Lung (tissue), 12 donors: ENCODE results near the gene NIN. TPM values are rescaled to one million over a fixed set of nuclear protein-coding genes. Genes with fewer than 3 reads are reported as not detected.

Experiments used
- ATAC-seq: fragments of 200-7000 bp; cut with Tn5 transposase; one replicate; pipeline ENCODE4 v1.9.1; 2020; ENCODE audit warnings: moderate number of reproducible peaks; ENCODE audit not compliant: insufficient read depth, low FRiP score
- DNase-seq, 3 donors: peaks; one replicate each; pipeline ENCODE4 v3.0.0-alpha.2; 2013 to 2017
- H3K27ac ChIP-seq, 2 donors: one replicate each; pipeline ENCODE4 v1.5.1; 2013; ENCODE audit warnings: mild to moderate bottlenecking in 2 of 2, moderate library complexity in 2 of 2, control low read depth in 1 of 2, inconsistent platforms in 1 of 2, low read depth in 1 of 2, low read length in 1 of 2
- H3K27me3 ChIP-seq, 3 donors: one replicate each; pipeline ENCODE4 v1.5.1; 2013; ENCODE audit warnings: low read length in 2 of 3; ENCODE audit not compliant: control insufficient read depth in 3 of 3, insufficient read depth in 3 of 3
- H3K36me3 ChIP-seq, 4 donors: one replicate each; pipeline ENCODE4 v1.5.1; 2013; ENCODE audit warnings: low read length in 4 of 4, mild to moderate bottlenecking in 1 of 4, moderate library complexity in 1 of 4; ENCODE audit not compliant: control insufficient read depth in 4 of 4, insufficient read depth in 4 of 4
- H3K4me1 ChIP-seq, 5 donors: one replicate each; pipeline ENCODE4 v1.5.1; 2013; ENCODE audit warnings: low read length in 5 of 5, mild to moderate bottlenecking in 2 of 5, moderate library complexity in 1 of 5; ENCODE audit not compliant: control insufficient read depth in 5 of 5, insufficient read depth in 5 of 5
- H3K4me3 ChIP-seq: one replicate; pipeline ENCODE4 v1.5.1; 2013; ENCODE audit warnings: mild to moderate bottlenecking, control low read depth, moderate library complexity
- H3K9ac ChIP-seq, 2 donors: one replicate each; pipeline ENCODE4 v1.5.1; 2013; ENCODE audit warnings: low read length in 2 of 2, control low read depth in 1 of 2; ENCODE audit not compliant: insufficient read depth in 1 of 2
- H3K9me3 ChIP-seq, 4 donors: one replicate each; pipeline ENCODE4 v1.5.1; 2013; ENCODE audit warnings: low read length in 3 of 4, mild to moderate bottlenecking in 1 of 4, moderate library complexity in 1 of 4; ENCODE audit not compliant: control insufficient read depth in 4 of 4, insufficient read depth in 3 of 4
- CTCF ChIP-seq: IDR thresholded peaks from 2 replicates; pipeline ENCODE4 v1.5.1; 2012; ENCODE audit warnings: mild to moderate bottlenecking; ENCODE audit errors: control extremely low read depth, extremely low read depth
- WGBS, 2 donors: extraction: QIAGEN DNeasy Blood & Tissue Kit; methylation state at CpG; one replicate each; pipeline ENCODE4 v1.1.7; 2013; 5-methylcytosine and 5-hydroxymethylcytosine counted together
- polyA plus RNA-seq, 2 donors: library from polyadenylated mRNA; stranded (reverse); fragments of 200-250 nt; gene quantifications; one replicate each; pipeline ENCODE4 v1.2.1, GENCODE V29; 2013
- total RNA-seq, 2 donors: library from RNA; depleted of rRNA in 1 of 2; stranded (reverse); fragments of >200 nt in 1 of 2; gene quantifications; one replicate each; pipeline ENCODE4 v1.2.1, GENCODE V29; 2014 to 2021
- donor health status: control.
- donor health status: control.
- donor health status: Bipolar disorder and iron deficiency.
- donor health status: healthy.
- donor health status: DM: yes; HTN: yes; CAD: no.

NIN gene
- total and polyA plus RNA-seq, 4 donors: 5.2 to 38.6 (median 24.2) TPM

GRCh38 chr14:50718949-50719348, 112.0 kb downstream of the NIN start:
- WGBS, 2 donors: 42 to 61% methylated on average over 1 of the region's 1 CpG
- DNase-seq (no peak), ATAC-seq (no peak)
- Histone ChIP-seq H3K9ac (no peak overlapping the region), H3K4me3 (no peak overlapping the region), H3K4me1 (no peaks in the 10 kb centered on the region), H3K27me3 (no peaks in the 10 kb centered on the region), H3K27ac (no peak overlapping the region), H3K9me3 (no peaks in the 10 kb centered on the region), H3K36me3 (peaks cover 0 to 9% (median 4%) of the 10 kb centered on the region in 4 donors)
- no peak for TF ChIP-seq CTCF

DNA sequence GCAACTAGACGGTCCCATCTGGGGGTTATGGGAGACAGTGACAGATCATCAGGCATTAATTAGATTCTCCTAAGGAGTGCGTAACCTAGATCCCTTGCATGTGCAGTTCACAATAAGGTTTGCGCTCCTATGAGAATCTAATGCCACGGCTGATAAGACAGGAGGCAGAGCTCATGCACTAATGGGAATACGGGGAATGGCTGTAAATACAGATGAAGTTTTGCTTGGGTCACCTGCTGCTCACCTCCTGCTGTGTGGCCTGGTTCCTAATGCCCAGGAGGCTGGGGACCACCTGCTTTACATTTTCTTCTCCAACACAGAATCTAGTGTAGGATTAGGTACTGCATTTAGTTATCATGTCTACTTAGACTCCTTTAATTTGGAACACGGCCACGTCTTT, 113.2 kb downstream of the NIN start:
- DNase-seq: no peak
- Histone ChIP-seq H3K27me3 (no peaks in the 10 kb centered on the region), H3K9me3 (no peaks in the 10 kb centered on the region), H3K36me3 (peaks cover 0 to 8% (median 3%) of the 10 kb centered on the region in 4 donors), H3K4me3 (no peak overlapping the region), H3K4me1 (no peaks in the 10 kb centered on the region), H3K9ac (no peak overlapping the region), H3K27ac (no peak overlapping the region)
- TF ChIP-seq CTCF: no peak
- 77 to 82% methylated on average over 7 of the region's 7 CpGs for WGBS, 2 donors
- ATAC-seq: no peak

DNA sequence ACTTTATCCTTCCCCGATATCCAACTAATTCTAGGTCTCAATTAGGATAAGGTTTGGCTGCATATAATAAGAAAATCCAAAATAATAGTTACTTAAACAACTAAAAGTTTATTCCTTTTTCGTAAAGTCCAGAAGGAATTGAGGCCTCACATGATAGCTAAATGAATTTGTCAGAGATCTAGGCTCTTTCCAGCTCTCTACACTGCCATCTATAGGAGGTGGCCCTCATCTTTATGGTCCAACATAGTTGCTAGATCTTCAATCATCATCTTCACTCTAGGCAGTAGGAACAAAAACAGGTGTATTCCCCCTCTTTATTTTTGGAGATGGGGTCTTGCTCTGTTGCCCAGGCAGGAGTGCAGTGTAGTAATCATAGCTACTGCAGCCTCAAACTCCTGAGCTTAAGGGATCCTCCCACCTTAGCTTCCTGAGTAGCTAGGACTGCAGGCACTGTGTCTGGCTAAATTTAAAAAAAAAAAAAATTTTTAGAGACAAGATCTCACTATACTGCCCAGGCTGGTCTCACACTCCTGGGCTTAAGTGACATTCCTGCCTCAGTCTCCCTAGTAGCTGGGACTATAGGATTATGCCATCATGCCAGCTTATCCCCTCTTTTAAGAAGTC, 116.4 kb downstream of the NIN start:
- Histone ChIP-seq H3K27ac (no peak overlapping the region), H3K9ac (no peak overlapping the region), H3K4me1 (no peaks in the 10 kb centered on the region), H3K9me3 (no peaks in the 10 kb centered on the region), H3K27me3 (no peaks in the 10 kb centered on the region), H3K36me3 (no peaks in the 10 kb centered on the region), H3K4me3 (no peak overlapping the region)
- WGBS, 2 donors: 69 to 71% methylated on average over 2 of the region's 2 CpGs
- DNase-seq: peak in 2 of 3 donors; percentile 10 to 47
- no peak for ATAC-seq
- peak; percentile 27 for TF ChIP-seq CTCF

- Histone ChIP-seq H3K4me3 (no peak overlapping the region), H3K9me3 (no peaks in the 10 kb centered on the region), H3K27me3 (no peaks in the 10 kb centered on the region), H3K36me3 (no peaks in the 10 kb centered on the region), H3K27ac (no peak overlapping the region), H3K4me1 (no peaks in the 10 kb centered on the region), H3K9ac (no peak overlapping the region)
- DNase-seq (no peak), ATAC-seq (no peak)
- TF ChIP-seq CTCF: no peak
- WGBS, 2 donors: 91 to 96% methylated on average over 3 of the region's 3 CpGs
Measured at GRCh38 chr14:50711043-50711442, 119.9 kb downstream of the NIN start.
